Parathyroid adenoma (tissue), 2 donors: ENCODE measurements around the gene SKA2.

ENCODE experiments used
- H2AFZ ChIP-seq: fragments of 300-600 bp; sonication (generic); one replicate; pipeline ENCODE4 v1.7.0; 2017; ENCODE audit warnings: antibody characterized with exemption, mild to moderate bottlenecking
- H3K27ac ChIP-seq: fragments of 300-600 bp; sonication (generic); one replicate; pipeline ENCODE4 v1.7.0; 2017
- H3K27me3 ChIP-seq: fragments of 300-600 bp; sonication (generic); one replicate; pipeline ENCODE4 v1.7.0; 2017; ENCODE audit warnings: low read length; ENCODE audit not compliant: control insufficient read depth, insufficient read depth
- H3K36me3 ChIP-seq: fragments of 300-600 bp; sonication (generic); one replicate; pipeline ENCODE4 v1.7.0; 2017; ENCODE audit warnings: low read length; ENCODE audit not compliant: control insufficient read depth, insufficient read depth
- H3K4me1 ChIP-seq: fragments of 300-600 bp; sonication (generic); one replicate; pipeline ENCODE4 v1.7.0; 2017; ENCODE audit warnings: control low read depth
- H3K4me2 ChIP-seq: fragments of 300-600 bp; sonication (generic); one replicate; pipeline ENCODE4 v1.7.0; 2017; ENCODE audit warnings: low read length
- H3K4me3 ChIP-seq: fragments of 300-600 bp; sonication (generic); one replicate; pipeline ENCODE4 v1.7.0; 2017; ENCODE audit warnings: low read depth, low read length
- H3K79me2 ChIP-seq: fragments of 300-600 bp; sonication (generic); one replicate; pipeline ENCODE4 v1.7.0; 2017; ENCODE audit warnings: control low read depth
- H3K9ac ChIP-seq: fragments of 300-600 bp; sonication (generic); one replicate; pipeline ENCODE4 v1.7.0; 2017; ENCODE audit warnings: mild to moderate bottlenecking
- H3K9me3 ChIP-seq: fragments of 300-600 bp; sonication (generic); one replicate; pipeline ENCODE4 v1.7.0; 2017; ENCODE audit warnings: low read length; ENCODE audit not compliant: control insufficient read depth
- TF ChIP-seq, protein P1 (sequence below): fragments of 300-600 bp; sonication (generic); IDR thresholded peaks from one replicate; pipeline ENCODE4 v1.7.0; 2017; ENCODE audit warnings: antibody characterized with exemption, mild to moderate bottlenecking
- donor health status: primary hyperparathyroidism.

SKA2 gene

DNA sequence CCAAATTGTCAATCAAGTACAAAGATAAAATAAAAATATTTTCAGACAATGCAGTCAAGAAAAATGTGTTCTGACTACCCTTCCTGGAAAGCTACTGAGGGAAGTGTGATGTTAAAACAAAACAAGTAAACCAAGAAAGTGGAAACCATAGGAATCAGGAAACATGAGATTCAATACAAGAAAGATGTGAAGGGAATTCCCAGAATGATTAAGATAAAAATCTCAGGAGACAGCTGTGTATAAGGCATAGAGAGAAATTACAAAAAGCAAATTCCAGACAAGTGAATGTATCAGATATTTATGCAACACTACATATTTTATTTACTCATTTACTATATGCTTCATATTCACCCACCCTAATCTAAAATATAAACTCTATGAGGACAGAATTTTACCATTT is 80.5 kb downstream of the SKA2 start:
- Histone ChIP-seq H2AFZ (no peak overlapping the region), H3K27me3 (no peaks in the 10 kb centered on the region), H3K9me3 (no peaks in the 10 kb centered on the region), H3K4me3 (no peak overlapping the region), H3K9ac (no peak overlapping the region), H3K79me2 (no peaks in the 10 kb centered on the region), H3K4me1 (no peaks in the 10 kb centered on the region), H3K4me2 (no peak overlapping the region), H3K36me3 (no peaks in the 10 kb centered on the region), H3K27ac (no peak overlapping the region)
- TF ChIP-seq, protein P1, sequence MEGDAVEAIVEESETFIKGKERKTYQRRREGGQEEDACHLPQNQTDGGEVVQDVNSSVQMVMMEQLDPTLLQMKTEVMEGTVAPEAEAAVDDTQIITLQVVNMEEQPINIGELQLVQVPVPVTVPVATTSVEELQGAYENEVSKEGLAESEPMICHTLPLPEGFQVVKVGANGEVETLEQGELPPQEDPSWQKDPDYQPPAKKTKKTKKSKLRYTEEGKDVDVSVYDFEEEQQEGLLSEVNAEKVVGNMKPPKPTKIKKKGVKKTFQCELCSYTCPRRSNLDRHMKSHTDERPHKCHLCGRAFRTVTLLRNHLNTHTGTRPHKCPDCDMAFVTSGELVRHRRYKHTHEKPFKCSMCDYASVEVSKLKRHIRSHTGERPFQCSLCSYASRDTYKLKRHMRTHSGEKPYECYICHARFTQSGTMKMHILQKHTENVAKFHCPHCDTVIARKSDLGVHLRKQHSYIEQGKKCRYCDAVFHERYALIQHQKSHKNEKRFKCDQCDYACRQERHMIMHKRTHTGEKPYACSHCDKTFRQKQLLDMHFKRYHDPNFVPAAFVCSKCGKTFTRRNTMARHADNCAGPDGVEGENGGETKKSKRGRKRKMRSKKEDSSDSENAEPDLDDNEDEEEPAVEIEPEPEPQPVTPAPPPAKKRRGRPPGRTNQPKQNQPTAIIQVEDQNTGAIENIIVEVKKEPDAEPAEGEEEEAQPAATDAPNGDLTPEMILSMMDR = no peak

DNA sequence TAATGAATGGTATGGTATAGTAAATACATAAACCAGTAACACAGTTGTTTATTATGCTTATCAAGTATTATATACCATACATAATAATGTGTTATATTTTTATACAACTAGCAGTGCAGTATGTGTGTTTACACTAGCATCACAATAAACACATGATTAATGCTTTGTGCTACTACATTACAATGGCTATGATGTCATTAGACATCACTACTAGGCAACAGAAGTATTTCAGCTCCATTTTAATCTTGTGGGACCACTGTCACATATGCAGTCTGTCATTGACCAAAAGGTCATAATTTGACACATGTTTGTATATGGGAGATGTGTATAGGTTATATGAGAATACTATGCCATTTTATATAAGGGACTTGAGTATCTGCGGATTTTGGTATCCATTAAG is 81.0 kb downstream of the SKA2 start:
- Histone ChIP-seq H3K9me3 (no peaks in the 10 kb centered on the region), H2AFZ (no peak overlapping the region), H3K27me3 (no peaks in the 10 kb centered on the region), H3K4me3 (no peak overlapping the region), H3K9ac (no peak overlapping the region), H3K4me2 (no peak overlapping the region), H3K27ac (no peak overlapping the region), H3K4me1 (no peaks in the 10 kb centered on the region), H3K36me3 (no peaks in the 10 kb centered on the region), H3K79me2 (no peaks in the 10 kb centered on the region)
- TF ChIP-seq, protein P1 = no peak

GRCh38 chr17:59069856-59070255 is 85.1 kb downstream of the SKA2 start:
- Histone ChIP-seq H3K9me3 (no peaks in the 10 kb centered on the region), H3K27me3 (no peaks in the 10 kb centered on the region), H3K36me3 (no peaks in the 10 kb centered on the region), H3K9ac (no peak overlapping the region), H3K4me1 (no peaks in the 10 kb centered on the region), H3K27ac (no peak overlapping the region), H3K4me3 (no peak overlapping the region), H3K79me2 (no peaks in the 10 kb centered on the region), H3K4me2 (no peak overlapping the region), H2AFZ (no peak overlapping the region)
- TF ChIP-seq, protein P1 = no peak

DNA sequence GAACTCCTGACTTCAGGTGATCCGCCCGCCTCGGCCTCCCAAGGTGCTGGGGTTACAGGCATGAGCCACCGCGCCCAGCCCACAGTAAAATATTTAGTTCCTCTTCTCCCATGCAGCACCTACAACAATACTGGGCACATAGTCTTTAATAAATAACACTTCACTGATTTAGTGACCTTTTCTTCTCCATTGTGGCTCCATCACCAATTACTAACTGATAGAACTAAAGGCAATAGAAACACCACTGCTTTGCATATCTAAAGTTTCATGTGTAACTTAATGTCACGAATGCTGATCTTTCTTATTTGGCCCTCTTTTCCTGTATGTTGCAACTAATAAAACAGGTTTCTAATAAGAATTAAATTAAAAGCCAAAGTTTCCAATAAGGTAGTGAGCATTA is 87.2 kb downstream of the SKA2 start:
- H3K27me3 ChIP-seq = no peaks in the 10 kb centered on the region
- no peaks in the 10 kb centered on the region for H3K9me3 ChIP-seq
- H3K4me2 ChIP-seq = no peak overlapping the region
- TF ChIP-seq, protein P1 = no peak
- no peak overlapping the region for H3K27ac ChIP-seq
- no peaks in the 10 kb centered on the region for H3K36me3 ChIP-seq
- no peak overlapping the region for H2AFZ ChIP-seq
- H3K4me3 ChIP-seq = no peak overlapping the region
- H3K9ac ChIP-seq = no peak overlapping the region
- H3K4me1 ChIP-seq = no peaks in the 10 kb centered on the region
- no peaks in the 10 kb centered on the region for H3K79me2 ChIP-seq

DNA sequence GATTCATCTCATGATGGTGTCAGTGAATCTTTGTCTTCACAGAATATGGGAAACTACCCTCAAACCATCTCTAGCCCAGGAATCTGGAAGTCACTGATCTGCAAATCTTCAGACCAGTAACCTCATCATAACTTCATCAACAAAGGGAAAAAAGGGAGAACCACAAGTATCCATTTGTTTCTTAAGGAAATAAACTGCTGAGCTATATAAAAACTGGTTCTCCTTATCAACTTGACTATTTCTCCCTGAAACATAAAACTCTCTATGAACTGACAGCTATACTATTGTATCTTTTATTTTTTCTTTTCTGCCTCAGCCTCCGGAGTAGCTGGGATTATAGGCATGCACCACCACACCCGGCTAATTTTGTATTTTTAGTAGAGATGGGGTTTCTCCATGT is 87.6 kb downstream of the SKA2 start:
- H3K27me3 ChIP-seq = no peaks in the 10 kb centered on the region
- no peak overlapping the region for H3K9ac ChIP-seq
- no peaks in the 10 kb centered on the region for H3K36me3 ChIP-seq
- H3K27ac ChIP-seq = no peak overlapping the region
- TF ChIP-seq, protein P1 = no peak
- H3K9me3 ChIP-seq = no peaks in the 10 kb centered on the region
- no peaks in the 10 kb centered on the region for H3K4me1 ChIP-seq
- no peak overlapping the region for H2AFZ ChIP-seq
- H3K4me3 ChIP-seq = no peak overlapping the region
- H3K4me2 ChIP-seq = no peak overlapping the region
- no peaks in the 10 kb centered on the region for H3K79me2 ChIP-seq
